HS-27A (cell line): ENCODE results near the gene CACNA1B.
"Not testable (repeated sequence)": the region's sequence is repeated elsewhere in the genome, so short reads cannot be mapped to it uniquely, and the experiment has no call there.

Experiments
- DNase-seq: peaks from one replicate; pipeline ENCODE4 v3.0.0-alpha.2; 2012; ENCODE audit warnings: low read depth, missing footprints

Gene CACNA1B

GRCh38 chr9:138143491-138143890 lies 265.9 kb downstream of the CACNA1B start:
- DNase-seq, result not testable (repeated sequence)

- DNase-seq, result not testable (repeated sequence)
These were observed 270.0 kb downstream of the CACNA1B start for GRCh38 chr9:138147556-138147955.

GRCh38 chr9:138149672-138150656 lies 272.4 kb downstream of the CACNA1B start:
- DNase-seq, result not testable (repeated sequence)

- DNase-seq, result not testable (repeated sequence)
These were observed 278.2 kb downstream of the CACNA1B start for GRCh38 chr9:138155788-138156187.

- DNase-seq, result not testable (repeated sequence)
These were observed 289.2 kb downstream of the CACNA1B start for GRCh38 chr9:138166793-138167192.
